ENCODE results near the gene MAGEA8.
"Not testable (repeated sequence)": the region's sequence is repeated elsewhere in the genome, so short reads cannot be mapped to it uniquely, and the experiment has no call there.

Gene MAGEA8, protein sequence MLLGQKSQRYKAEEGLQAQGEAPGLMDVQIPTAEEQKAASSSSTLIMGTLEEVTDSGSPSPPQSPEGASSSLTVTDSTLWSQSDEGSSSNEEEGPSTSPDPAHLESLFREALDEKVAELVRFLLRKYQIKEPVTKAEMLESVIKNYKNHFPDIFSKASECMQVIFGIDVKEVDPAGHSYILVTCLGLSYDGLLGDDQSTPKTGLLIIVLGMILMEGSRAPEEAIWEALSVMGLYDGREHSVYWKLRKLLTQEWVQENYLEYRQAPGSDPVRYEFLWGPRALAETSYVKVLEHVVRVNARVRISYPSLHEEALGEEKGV

DNA sequence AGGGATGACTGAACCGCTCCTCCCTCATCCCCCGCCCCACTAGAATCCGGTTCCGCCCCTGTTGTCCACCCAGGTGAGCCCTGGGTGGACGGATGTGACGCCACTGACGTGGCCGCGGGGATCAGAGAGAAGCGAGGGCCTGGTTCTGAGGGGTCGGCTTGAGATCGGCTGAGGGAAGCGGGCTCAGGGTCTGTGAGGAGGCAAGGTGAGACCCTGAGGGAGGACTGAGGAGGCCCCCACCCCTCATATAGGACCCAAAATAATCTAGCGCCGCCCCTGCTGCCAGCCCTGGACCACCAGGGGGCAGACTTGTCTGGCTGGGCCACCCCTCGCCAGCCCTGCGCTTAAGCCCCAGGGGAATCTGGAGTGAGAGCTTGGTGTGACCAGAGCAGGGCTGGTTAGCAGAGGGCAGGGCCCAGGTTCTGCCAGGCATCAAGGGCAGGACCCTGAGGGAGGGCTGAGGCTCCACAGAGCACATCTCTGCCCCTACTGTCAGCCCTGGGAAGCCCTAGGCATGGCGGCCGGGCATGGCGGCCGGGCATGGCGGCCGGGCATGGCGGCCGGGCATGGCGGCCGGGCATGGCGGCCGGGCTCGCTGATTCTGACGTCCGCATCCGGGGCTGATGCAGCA lies at the start of gene MAGEA8:
Gene MAGEA8, plus strand, starts transcription at position 103 of the 631 bp plus-strand sequence. CDS start 3,090 bp downstream, outside the sequence.
- no peak for DNase-seq (ENCODE audit: low spot score in 2 of 2)
- H3K4me1 Mint-ChIP-seq = peaks cover 8% of the 10 kb centered on the region
- peaks cover 2% of the 10 kb centered on the region for H3K36me3 Mint-ChIP-seq (ENCODE audit: insufficient read depth)
- H3K27ac Mint-ChIP-seq (ENCODE audit: low read depth) = no peak within 1 kb of the TSS
- H3K27me3 Mint-ChIP-seq = no peaks in the 10 kb centered on the region
- H3K9me3 Mint-ChIP-seq = no peaks in the 10 kb centered on the region
- H3K4me3 Mint-ChIP-seq = no peak within 1 kb of the TSS
- no peak for ATAC-seq (replicated peaks; ENCODE audit: extremely low read depth, poor library complexity, severe bottlenecking)

DNA sequence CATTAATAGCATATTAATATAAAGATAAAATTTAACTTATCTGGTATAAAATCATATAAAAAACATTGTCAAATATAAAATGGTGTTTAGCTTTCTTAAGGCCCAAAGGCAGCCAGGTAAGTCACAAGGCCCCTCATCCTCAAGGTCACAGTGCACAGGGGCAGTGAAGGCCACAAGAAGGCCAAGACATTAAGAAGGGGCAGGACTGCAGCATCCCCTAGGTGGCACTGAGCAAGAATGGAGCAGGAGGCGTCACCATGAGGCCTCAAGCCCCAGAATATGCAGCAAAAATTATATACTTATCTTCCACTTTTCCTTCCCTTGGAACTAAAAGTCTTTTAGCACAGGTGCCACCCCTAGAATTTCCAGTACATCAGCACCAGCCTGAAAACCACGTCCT lies 49.5 kb upstream of the MAGEA8 start:
- Mint-ChIP-seq H3K9me3 (no peaks in the 10 kb centered on the region), H3K27ac (ENCODE audit: low read depth) (no peak overlapping the region), H3K27me3 (no peaks in the 10 kb centered on the region), H3K4me3 (no peak overlapping the region), H3K36me3 (ENCODE audit: insufficient read depth) (peaks cover 9% of the 10 kb centered on the region), H3K4me1 (peaks cover 28% of the 10 kb centered on the region)
- no peak for DNase-seq (ENCODE audit: low spot score in 2 of 2)
- ATAC-seq (replicated peaks; ENCODE audit: extremely low read depth, poor library complexity, severe bottlenecking) = no peak

DNA sequence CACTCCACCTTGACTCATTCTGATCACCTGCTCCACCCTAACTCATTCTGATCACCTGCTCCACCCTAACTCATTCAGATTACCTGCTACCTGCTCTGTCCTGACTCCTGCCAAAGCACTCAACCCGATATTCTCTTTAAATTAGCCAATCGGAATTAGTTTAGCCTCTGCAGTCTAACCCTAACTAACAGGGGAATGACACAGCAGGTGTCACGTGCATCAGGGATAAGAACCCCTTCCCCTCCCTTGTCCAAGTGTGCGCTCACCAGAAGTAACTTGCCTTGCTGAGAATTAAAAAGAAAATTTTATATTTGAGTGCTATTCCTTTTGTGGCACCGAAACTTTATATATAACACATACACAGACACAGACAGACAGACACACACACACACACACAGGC lies 44.3 kb upstream of the MAGEA8 start:
- H3K36me3 Mint-ChIP-seq (ENCODE audit: insufficient read depth); H3K27ac Mint-ChIP-seq (ENCODE audit: low read depth); H3K9me3 Mint-ChIP-seq; H3K4me3 Mint-ChIP-seq; H3K4me1 Mint-ChIP-seq; H3K27me3 Mint-ChIP-seq; ATAC-seq (replicated peaks; ENCODE audit: extremely low read depth, poor library complexity, severe bottlenecking); DNase-seq (ENCODE audit: low spot score in 2 of 2): not testable (repeated sequence)

DNA sequence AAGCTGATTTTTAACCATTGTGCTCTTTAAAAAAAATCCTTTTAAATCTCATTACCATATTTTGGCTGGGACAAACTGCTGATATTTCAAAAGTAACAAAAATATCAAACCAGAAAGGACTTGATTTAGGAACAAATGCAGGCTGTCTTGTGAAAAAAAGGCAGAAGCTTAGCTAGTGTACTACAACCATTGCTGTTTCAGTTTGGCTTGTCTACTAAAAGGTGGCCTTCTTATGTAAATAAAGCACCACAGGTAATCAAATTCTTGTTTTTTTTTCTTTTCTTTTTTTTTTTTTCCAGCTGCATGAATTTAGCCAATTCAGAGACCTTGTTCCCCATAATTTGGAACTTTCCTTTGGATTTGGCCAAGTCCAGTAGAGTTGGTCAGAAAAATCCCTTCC lies 43.8 kb upstream of the MAGEA8 start:
- Mint-ChIP-seq H3K9me3 (no peaks in the 10 kb centered on the region), H3K4me3 (no peak overlapping the region), H3K4me1 (no peaks in the 10 kb centered on the region), H3K27me3 (no peaks in the 10 kb centered on the region), H3K27ac (ENCODE audit: low read depth) (no peak overlapping the region), H3K36me3 (ENCODE audit: insufficient read depth) (no peaks in the 10 kb centered on the region)
- DNase-seq (ENCODE audit: low spot score in 2 of 2) (no peak), ATAC-seq (replicated peaks; ENCODE audit: extremely low read depth, poor library complexity, severe bottlenecking) (no peak)

DNA sequence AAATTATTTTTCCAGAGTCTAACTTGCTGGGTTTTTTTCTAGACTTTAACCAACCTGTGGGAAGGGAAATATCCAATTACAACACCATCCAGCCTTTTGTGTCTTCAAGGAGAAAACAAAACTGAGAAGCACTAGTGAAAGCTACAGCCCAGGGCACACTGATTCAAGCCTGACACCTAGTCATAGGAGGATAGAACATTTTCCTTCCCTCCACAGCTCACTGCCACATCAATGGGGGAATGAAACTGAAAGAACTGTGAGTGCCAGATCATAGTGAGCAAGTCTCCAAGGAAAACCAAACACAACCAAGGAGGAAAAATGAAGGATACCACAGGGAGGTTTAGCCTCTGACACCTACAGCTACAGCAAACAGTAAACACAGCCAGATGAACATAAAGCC lies 43.3 kb upstream of the MAGEA8 start:
- no peak overlapping the region for H3K27ac Mint-ChIP-seq (ENCODE audit: low read depth)
- ATAC-seq (replicated peaks; ENCODE audit: extremely low read depth, poor library complexity, severe bottlenecking) = no peak

DNA sequence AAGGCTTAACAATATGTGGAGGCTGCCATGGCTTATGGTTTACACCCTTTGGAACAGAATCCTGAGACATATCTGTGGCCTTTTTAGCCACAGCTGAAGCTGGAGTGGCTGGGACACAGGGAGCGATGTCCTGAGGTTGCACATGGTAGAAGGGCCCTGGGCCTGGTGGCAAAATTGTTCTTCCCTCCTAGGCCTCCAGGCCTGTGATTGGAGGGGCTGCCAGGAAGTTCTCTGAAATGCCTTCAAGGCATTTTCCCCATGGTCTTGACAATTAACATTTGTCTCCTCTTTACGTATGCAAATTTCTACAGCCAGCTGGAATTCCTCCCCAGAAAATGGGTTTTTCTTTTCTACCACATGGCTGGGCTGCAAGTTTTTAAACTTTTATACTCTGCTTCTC lies 39.1 kb upstream of the MAGEA8 start:
- no peaks in the 10 kb centered on the region for H3K4me1 Mint-ChIP-seq
- no peak for ATAC-seq (replicated peaks; ENCODE audit: extremely low read depth, poor library complexity, severe bottlenecking)

More for the DNA sequence above, 43.3 kb upstream of the MAGEA8 start:
- H3K9me3 Mint-ChIP-seq = no peaks in the 10 kb centered on the region
- no peak for DNase-seq (ENCODE audit: low spot score in 2 of 2)
- H3K27me3 Mint-ChIP-seq = no peaks in the 10 kb centered on the region
- no peaks in the 10 kb centered on the region for H3K36me3 Mint-ChIP-seq (ENCODE audit: insufficient read depth)
- H3K4me1 Mint-ChIP-seq = no peaks in the 10 kb centered on the region
- H3K4me3 Mint-ChIP-seq = no peak overlapping the region

DNA sequence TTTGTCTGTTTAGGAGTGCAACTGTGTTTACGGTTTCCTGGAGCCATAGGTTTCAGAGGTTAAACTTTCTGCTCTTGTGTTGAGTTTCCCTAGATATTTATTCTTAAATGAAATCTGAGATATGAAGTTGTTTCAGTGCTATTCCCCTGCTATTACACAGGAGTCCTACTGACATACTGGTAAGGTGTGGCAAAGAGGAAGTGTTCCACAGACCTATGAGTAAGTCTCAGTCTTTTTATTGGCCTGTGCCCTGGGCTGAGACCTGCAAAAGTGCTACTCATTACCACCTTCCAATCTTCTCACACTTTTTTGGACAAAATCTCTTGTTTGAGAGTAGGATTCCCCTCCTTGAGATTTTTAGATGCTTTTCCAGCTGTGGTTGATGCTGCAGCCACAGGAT lies 35.6 kb upstream of the MAGEA8 start:
- no peaks in the 10 kb centered on the region for H3K4me1 Mint-ChIP-seq
- no peak overlapping the region for H3K4me3 Mint-ChIP-seq
- DNase-seq (ENCODE audit: low spot score in 2 of 2) (no peak), ATAC-seq (replicated peaks; ENCODE audit: extremely low read depth, poor library complexity, severe bottlenecking) (no peak)
- no peaks in the 10 kb centered on the region for H3K27me3 Mint-ChIP-seq
- no peaks in the 10 kb centered on the region for H3K36me3 Mint-ChIP-seq (ENCODE audit: insufficient read depth)
- no peaks in the 10 kb centered on the region for H3K9me3 Mint-ChIP-seq
- no peak overlapping the region for H3K27ac Mint-ChIP-seq (ENCODE audit: low read depth)

More for the DNA sequence above, 39.1 kb upstream of the MAGEA8 start:
- no peaks in the 10 kb centered on the region for H3K36me3 Mint-ChIP-seq (ENCODE audit: insufficient read depth)
- H3K27me3 Mint-ChIP-seq = no peaks in the 10 kb centered on the region
- no peak overlapping the region for H3K27ac Mint-ChIP-seq (ENCODE audit: low read depth)
- H3K9me3 Mint-ChIP-seq = no peaks in the 10 kb centered on the region
- H3K4me3 Mint-ChIP-seq = no peak overlapping the region
- DNase-seq (ENCODE audit: low spot score in 2 of 2) = no peak

DNA sequence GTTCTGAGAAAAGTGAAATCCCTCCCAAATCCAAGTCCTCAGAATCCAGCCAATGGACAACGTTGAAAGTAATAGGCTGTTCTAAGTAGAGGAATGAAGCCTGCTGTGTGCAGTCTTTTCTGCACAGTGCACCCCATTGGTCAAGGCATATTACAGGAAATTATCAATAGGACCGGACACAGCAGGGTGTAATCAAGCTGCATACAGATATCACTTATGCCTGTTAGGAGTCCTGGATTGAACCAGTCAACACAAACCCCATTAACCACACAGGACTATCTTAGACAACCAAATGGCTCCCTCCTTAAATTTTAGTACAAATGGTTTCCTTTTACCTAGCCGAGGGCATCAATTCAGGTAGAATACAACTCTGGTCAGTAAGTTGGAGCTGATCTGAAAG lies 34.2 kb upstream of the MAGEA8 start:
- no peak overlapping the region for H3K4me3 Mint-ChIP-seq
- no peak overlapping the region for H3K27ac Mint-ChIP-seq (ENCODE audit: low read depth)
- no peak for DNase-seq (ENCODE audit: low spot score in 2 of 2)

DNA sequence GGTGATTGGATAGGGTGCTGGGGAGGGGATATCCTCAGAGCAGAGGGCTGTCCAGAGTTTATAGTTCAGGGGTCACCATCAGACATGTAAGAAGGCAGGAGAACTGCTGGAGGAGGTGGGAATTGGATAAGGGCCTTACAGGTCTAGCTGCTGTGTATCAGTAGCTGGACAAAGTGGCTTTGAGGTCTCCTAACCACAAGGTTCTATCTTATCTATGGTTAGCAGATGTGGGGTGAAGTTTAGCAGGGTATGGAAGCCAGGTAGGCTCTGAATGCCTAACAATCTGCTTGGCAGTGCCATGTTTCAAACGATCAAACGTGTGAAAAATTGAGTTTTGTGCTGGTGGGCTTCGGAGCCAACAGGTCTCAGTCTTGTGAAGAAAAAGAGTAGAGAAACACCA lies 32.1 kb upstream of the MAGEA8 start:
- Mint-ChIP-seq H3K36me3 (ENCODE audit: insufficient read depth) (no peaks in the 10 kb centered on the region), H3K4me3 (no peak overlapping the region), H3K4me1 (no peaks in the 10 kb centered on the region), H3K27ac (ENCODE audit: low read depth) (no peak overlapping the region), H3K27me3 (no peaks in the 10 kb centered on the region), H3K9me3 (no peaks in the 10 kb centered on the region)
- DNase-seq (ENCODE audit: low spot score in 2 of 2) (no peak), ATAC-seq (replicated peaks; ENCODE audit: extremely low read depth, poor library complexity, severe bottlenecking) (no peak)

More for the DNA sequence above, 34.2 kb upstream of the MAGEA8 start:
- no peak for ATAC-seq (replicated peaks; ENCODE audit: extremely low read depth, poor library complexity, severe bottlenecking)
- Mint-ChIP-seq H3K36me3 (ENCODE audit: insufficient read depth) (no peaks in the 10 kb centered on the region), H3K27me3 (no peaks in the 10 kb centered on the region), H3K9me3 (no peaks in the 10 kb centered on the region), H3K4me1 (no peaks in the 10 kb centered on the region)

DNA sequence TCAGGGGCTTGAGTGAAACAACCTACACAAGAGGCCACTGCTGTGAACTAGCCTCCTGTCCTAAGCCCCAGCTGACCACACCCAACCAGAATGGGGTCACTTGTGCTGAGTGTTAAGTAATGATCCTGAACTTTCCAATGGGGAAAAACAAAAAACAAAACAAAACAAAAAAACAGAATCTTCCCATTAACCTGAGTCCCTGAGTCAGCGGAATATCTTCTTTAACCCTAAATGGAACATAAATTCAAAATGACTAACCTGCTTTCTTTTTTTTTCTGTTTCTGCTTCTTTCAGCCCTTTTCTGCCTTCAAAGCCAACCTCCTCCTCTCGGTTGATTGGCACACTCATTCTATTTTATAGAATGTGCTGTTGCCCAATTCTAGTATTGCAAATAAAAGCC lies 31.2 kb upstream of the MAGEA8 start:
- H3K36me3 Mint-ChIP-seq (ENCODE audit: insufficient read depth) = no peaks in the 10 kb centered on the region
- H3K4me3 Mint-ChIP-seq = no peak overlapping the region
- H3K27ac Mint-ChIP-seq (ENCODE audit: low read depth) = no peak overlapping the region
- ATAC-seq (replicated peaks; ENCODE audit: extremely low read depth, poor library complexity, severe bottlenecking) (no peak), DNase-seq (ENCODE audit: low spot score in 2 of 2) (no peak)
- no peaks in the 10 kb centered on the region for H3K27me3 Mint-ChIP-seq
- H3K4me1 Mint-ChIP-seq = no peaks in the 10 kb centered on the region
- no peaks in the 10 kb centered on the region for H3K9me3 Mint-ChIP-seq

DNA sequence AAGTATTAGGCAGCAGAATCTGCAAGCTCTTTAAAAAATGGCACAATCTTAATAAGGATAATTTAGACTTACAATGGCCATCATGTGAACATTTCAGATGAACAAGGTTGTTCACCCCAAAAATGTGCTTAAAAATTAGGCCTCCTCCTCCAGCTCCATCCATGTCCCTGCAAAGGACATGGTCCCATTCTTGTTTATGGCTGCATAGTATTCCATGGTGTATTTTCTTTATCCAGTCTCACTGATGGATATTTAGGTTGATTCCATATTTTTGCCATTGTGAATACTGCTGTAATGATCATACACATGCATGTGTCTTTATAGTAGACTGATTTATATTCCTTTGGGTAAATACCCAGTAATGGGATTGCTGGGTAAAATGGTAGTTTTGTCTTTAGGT lies 29.1 kb upstream of the MAGEA8 start:
- ATAC-seq (replicated peaks; ENCODE audit: extremely low read depth, poor library complexity, severe bottlenecking) = no peak
- H3K36me3 Mint-ChIP-seq (ENCODE audit: insufficient read depth) = no peaks in the 10 kb centered on the region
- DNase-seq (ENCODE audit: low spot score in 2 of 2) = no peak
- H3K4me1 Mint-ChIP-seq = no peaks in the 10 kb centered on the region
- H3K4me3 Mint-ChIP-seq = no peak overlapping the region
- H3K9me3 Mint-ChIP-seq = no peaks in the 10 kb centered on the region
- H3K27me3 Mint-ChIP-seq = no peaks in the 10 kb centered on the region
- no peak overlapping the region for H3K27ac Mint-ChIP-seq (ENCODE audit: low read depth)

DNA sequence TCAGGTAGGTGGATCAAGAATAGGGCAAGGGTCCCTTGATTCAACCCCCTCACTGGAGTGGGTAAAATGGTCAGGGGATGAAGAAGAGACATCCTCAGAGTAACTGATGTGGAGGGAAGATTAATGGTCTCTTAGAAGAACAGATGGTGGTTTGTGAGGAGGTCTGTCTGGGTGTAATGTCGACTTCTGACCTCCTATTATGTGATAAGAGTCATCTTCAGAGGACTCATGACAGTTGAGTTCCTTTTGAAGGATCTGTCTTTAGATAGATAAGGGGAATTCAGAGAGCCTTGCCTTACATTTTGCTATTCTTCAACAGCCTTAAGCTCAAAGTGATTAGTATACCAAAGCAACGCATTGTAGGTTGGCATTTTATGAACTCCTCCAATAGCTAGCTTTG lies 27.1 kb upstream of the MAGEA8 start:
- H3K4me3 Mint-ChIP-seq = no peak overlapping the region
- no peak for ATAC-seq (replicated peaks; ENCODE audit: extremely low read depth, poor library complexity, severe bottlenecking)
- H3K27me3 Mint-ChIP-seq = no peaks in the 10 kb centered on the region
- peaks cover 13% of the 10 kb centered on the region for H3K4me1 Mint-ChIP-seq
- no peaks in the 10 kb centered on the region for H3K36me3 Mint-ChIP-seq (ENCODE audit: insufficient read depth)
- no peaks in the 10 kb centered on the region for H3K9me3 Mint-ChIP-seq
- no peak overlapping the region for H3K27ac Mint-ChIP-seq (ENCODE audit: low read depth)
- no peak for DNase-seq (ENCODE audit: low spot score in 2 of 2)

DNA sequence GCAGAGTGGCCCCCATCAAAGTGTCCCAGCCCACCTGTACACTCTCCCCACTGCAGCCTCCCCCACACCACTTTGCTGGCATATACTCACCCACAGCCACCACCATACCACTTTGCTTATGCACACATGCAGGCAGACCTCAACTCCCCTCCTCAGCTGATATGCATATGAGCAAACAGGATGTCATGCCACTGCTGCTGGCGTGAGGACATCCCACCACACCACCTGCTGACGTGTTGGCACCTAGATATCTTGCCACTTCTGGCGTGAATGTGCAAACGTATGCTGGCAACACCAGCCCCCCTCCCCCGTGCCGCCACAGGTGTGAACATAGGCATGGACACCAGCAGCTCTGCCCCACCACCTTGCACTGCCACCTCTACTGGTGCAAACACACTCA lies 22.4 kb upstream of the MAGEA8 start:
- Mint-ChIP-seq H3K27me3 (no peaks in the 10 kb centered on the region), H3K4me3 (peak overlapping the region; percentile 14), H3K9me3 (peaks cover 10% of the 10 kb centered on the region), H3K27ac (ENCODE audit: low read depth) (peak overlapping the region; percentile 55), H3K36me3 (ENCODE audit: insufficient read depth) (no peaks in the 10 kb centered on the region), H3K4me1 (peaks cover 17% of the 10 kb centered on the region)
- peak in 1 of 2 donors; percentile 47 for DNase-seq (ENCODE audit: low spot score in 2 of 2)
- peak; percentile 89 for ATAC-seq (replicated peaks; ENCODE audit: extremely low read depth, poor library complexity, severe bottlenecking)

Measured in central memory CD8-positive, alpha-beta T cell (primary cell).